ENCODE measurements around the gene CRYBG1. TPM values are rescaled to one million over a fixed set of nuclear protein-coding genes. Genes with fewer than 3 reads are reported as not detected.

The CRYBG1 gene
- total RNA-seq, 1 donor from 2014 or later, result 3.9 TPM

DNA sequence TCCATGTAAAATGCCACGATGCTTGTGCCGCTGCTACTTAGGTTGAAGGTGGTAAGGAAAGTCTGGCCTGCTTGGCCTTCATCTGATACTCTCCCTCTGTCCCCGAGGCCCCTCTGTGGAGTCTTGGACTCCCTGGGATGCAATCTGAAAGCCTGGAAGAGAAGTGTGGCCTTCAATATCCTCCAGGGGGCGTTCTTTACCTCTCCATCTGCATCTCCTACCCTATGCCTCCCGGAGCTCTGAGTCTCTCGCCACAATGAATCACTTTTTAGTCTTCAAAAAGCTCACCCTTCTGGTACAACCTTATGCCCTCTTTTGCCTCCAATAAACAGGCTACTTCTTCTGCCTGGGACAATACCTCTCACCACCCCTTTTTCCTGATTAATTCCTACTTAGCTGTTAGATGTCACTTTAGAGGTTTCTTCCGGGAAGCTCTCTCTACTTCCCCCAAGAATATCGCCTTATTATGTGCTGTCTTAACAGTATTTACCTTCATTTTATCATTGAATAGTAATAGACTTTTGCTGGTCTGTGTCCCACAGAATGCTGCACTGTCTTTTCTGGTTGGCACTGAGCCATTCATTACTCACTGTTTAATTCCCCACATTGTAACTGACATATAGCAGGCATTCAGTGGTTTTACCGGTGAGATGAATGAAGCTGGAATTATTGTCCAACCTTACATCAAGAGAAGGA is 21.0 kb upstream of the CRYBG1 start:
- no peak overlapping the region for H3K27ac Mint-ChIP-seq (ENCODE audit: unreplicated experiment)
- peaks cover 19% of the 10 kb centered on the region for H3K27me3 Mint-ChIP-seq (ENCODE audit: low read depth)
- no peaks in the 10 kb centered on the region for H3K36me3 Mint-ChIP-seq (ENCODE audit: low read depth)
- TF ChIP-seq, protein P1, sequence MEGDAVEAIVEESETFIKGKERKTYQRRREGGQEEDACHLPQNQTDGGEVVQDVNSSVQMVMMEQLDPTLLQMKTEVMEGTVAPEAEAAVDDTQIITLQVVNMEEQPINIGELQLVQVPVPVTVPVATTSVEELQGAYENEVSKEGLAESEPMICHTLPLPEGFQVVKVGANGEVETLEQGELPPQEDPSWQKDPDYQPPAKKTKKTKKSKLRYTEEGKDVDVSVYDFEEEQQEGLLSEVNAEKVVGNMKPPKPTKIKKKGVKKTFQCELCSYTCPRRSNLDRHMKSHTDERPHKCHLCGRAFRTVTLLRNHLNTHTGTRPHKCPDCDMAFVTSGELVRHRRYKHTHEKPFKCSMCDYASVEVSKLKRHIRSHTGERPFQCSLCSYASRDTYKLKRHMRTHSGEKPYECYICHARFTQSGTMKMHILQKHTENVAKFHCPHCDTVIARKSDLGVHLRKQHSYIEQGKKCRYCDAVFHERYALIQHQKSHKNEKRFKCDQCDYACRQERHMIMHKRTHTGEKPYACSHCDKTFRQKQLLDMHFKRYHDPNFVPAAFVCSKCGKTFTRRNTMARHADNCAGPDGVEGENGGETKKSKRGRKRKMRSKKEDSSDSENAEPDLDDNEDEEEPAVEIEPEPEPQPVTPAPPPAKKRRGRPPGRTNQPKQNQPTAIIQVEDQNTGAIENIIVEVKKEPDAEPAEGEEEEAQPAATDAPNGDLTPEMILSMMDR (IDR thresholded peaks at IDR 0.05), result peak; percentile 85
- no peaks in the 10 kb centered on the region for H3K9me3 Mint-ChIP-seq (ENCODE audit: low read depth)
- H3K4me1 Mint-ChIP-seq (ENCODE audit: low read depth), result peaks cover 3% of the 10 kb centered on the region
- H3K4me3 Mint-ChIP-seq (ENCODE audit: unreplicated experiment), result no peak overlapping the region
- no peak for DNase-seq (ENCODE audit: low spot score)

DNA sequence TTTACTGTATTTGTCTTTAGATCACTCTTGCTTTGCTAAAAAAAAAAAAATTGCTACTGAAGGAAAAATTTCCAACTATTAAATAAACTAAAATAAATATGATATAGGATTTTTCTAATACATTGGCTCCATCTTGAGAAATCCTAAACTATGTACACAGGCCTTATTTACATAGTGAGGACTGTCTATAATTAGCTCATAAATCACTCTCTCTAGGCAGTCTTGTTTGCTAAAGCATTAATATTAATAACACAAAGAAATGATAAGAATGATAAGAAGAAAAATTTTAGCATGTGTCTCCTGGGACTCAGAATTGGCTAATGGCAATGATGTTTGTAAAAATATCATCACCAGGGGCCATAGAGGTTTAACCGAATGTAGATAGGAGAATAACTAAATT is 13.3 kb upstream of the CRYBG1 start:
- Mint-ChIP-seq H3K4me3 (ENCODE audit: unreplicated experiment) (no peak overlapping the region), H3K27ac (ENCODE audit: unreplicated experiment) (no peak overlapping the region), H3K36me3 (ENCODE audit: low read depth) (no peaks in the 10 kb centered on the region), H3K9me3 (ENCODE audit: low read depth) (peaks cover 2% of the 10 kb centered on the region), H3K27me3 (ENCODE audit: low read depth) (peaks cover 25% of the 10 kb centered on the region), H3K4me1 (ENCODE audit: low read depth) (no peaks in the 10 kb centered on the region)
- TF ChIP-seq, protein P1 (IDR thresholded peaks at IDR 0.05), result no peak
- DNase-seq (ENCODE audit: low spot score), result no peak

DNA sequence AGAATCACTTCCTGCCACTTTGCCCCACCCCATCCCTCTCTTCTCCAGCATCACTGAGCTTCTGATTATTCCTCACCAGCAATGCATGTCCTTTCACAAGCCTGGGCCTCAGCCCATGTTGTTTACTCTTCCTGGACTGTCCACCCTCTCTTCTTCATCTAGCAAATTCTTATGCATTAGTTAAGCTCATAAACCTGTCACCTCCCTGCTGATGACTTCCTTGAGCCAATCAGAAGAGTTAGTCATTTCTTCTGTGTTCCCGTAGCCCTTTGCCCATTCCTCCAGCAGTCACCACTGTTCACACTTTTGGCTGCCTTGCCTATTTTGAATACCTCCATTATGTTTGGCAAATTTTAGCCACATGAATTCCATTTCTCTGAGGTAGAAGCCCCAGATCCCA is 4.1 kb upstream of the CRYBG1 start:
- H3K27ac Mint-ChIP-seq (ENCODE audit: unreplicated experiment), result no peak overlapping the region
- peaks cover 2% of the 10 kb centered on the region for H3K36me3 Mint-ChIP-seq (ENCODE audit: low read depth)
- H3K9me3 Mint-ChIP-seq (ENCODE audit: low read depth), result peaks cover 10% of the 10 kb centered on the region
- TF ChIP-seq, protein P1 (IDR thresholded peaks at IDR 0.05), result no peak
- DNase-seq (ENCODE audit: low spot score), result no peak
- H3K4me3 Mint-ChIP-seq (ENCODE audit: unreplicated experiment), result no peak overlapping the region
- peaks cover 9% of the 10 kb centered on the region for H3K4me1 Mint-ChIP-seq (ENCODE audit: low read depth)
- H3K27me3 Mint-ChIP-seq (ENCODE audit: low read depth), result peaks cover 57% of the 10 kb centered on the region

DNA sequence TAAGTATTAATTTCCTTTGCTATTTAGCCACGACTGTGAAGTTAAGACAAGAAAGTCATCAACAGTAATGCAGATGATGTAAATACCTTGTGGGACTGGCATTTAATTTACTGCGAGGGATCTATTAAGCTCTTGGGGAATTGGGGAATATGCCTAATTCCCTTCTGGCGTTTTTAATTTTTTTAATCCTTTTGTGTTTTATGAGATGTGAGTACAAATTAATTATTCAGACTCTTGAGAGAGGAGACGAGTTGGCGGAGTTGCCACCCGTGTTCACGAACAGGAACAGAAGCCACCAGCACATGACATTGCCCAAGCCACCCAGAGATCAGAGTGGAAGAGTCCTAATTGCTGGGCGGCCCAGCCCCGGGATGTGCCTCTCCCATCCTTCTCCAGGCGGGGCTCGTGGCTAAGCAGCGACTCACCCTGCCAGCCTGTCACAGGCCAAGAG is 533 bp upstream of the CRYBG1 start:
- peak overlapping the region; percentile 54 for H3K4me3 Mint-ChIP-seq (ENCODE audit: unreplicated experiment)
- no peaks in the 10 kb centered on the region for H3K9me3 Mint-ChIP-seq (ENCODE audit: low read depth)
- peaks cover 45% of the 10 kb centered on the region for H3K27me3 Mint-ChIP-seq (ENCODE audit: low read depth)
- no peak overlapping the region for H3K27ac Mint-ChIP-seq (ENCODE audit: unreplicated experiment)
- no peak for DNase-seq (ENCODE audit: low spot score)
- TF ChIP-seq, protein P1 (IDR thresholded peaks at IDR 0.05), result no peak
- H3K4me1 Mint-ChIP-seq (ENCODE audit: low read depth), result peaks cover 13% of the 10 kb centered on the region
- H3K36me3 Mint-ChIP-seq (ENCODE audit: low read depth), result no peaks in the 10 kb centered on the region

DNA sequence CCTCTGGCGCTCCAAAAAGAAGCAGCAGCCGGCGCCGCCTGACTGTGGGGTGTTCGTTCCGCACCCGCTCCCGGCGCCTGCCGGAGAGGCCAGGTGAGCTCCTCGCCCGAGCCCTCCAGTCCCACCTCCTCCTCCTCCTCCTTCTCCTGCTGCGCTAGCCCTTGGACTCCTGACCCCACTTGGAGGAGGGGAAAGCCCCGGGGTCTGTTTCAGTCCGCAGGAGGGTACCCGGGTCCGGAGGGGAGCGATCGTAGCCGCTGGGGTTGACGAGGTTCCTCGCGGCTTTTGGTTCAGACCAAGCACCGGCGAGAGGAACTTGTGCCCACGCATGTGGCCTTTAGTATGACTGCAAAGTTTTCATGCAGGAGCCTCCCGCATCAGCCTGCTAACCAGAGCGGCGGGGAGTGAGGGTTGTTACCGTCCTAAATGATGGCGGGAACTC is 493 bp downstream of the CRYBG1 start:
- TF ChIP-seq, protein P1 (IDR thresholded peaks at IDR 0.05), result no peak
- Mint-ChIP-seq H3K27ac (ENCODE audit: unreplicated experiment) (no peak overlapping the region), H3K4me3 (ENCODE audit: unreplicated experiment) (peak overlapping the region; percentile 68), H3K9me3 (ENCODE audit: low read depth) (no peaks in the 10 kb centered on the region), H3K4me1 (ENCODE audit: low read depth) (peaks cover 13% of the 10 kb centered on the region), H3K27me3 (ENCODE audit: low read depth) (peaks cover 37% of the 10 kb centered on the region), H3K36me3 (ENCODE audit: low read depth) (no peaks in the 10 kb centered on the region)
- peak; percentile 68 for DNase-seq (ENCODE audit: low spot score)
